PFSK-1 (cell line): ENCODE measurements around the gene OLFML2A.

Experiments used
- FOXP2 ChIP-seq: optimal IDR thresholded peaks from 2 replicates; pipeline ENCODE3; 2011; ENCODE audit warnings: borderline replicate concordance, control low read depth, inconsistent platforms; ENCODE audit not compliant: insufficient read depth; ENCODE audit errors: extremely low read length, extremely low read depth
- POLR2AphosphoS5 ChIP-seq: IDR thresholded peaks from 2 replicates; pipeline ENCODE4 v1.6.1; 2012; ENCODE audit warnings: low read depth, mild to moderate bottlenecking, control low read depth, low read length, moderate library complexity
- REST ChIP-seq, 2 experiments: IDR thresholded peaks; 2 replicates each; pipeline versions ENCODE4 v1.6.1 to v1.8.0; 2011 to 2012; ENCODE audit warnings: low read depth in 2 of 2, low read length in 2 of 2, control low read depth in 1 of 2, inconsistent platforms in 1 of 2, mild to moderate bottlenecking in 1 of 2, moderate library complexity in 1 of 2; ENCODE audit not compliant: insufficient read depth in 1 of 2
- SIN3A ChIP-seq: IDR thresholded peaks from 2 replicates; pipeline ENCODE4 v1.6.1; 2012; ENCODE audit warnings: mild to moderate bottlenecking, low read length, moderate library complexity, borderline replicate concordance; ENCODE audit not compliant: insufficient read depth
- TAF1 ChIP-seq: IDR thresholded peaks from 2 replicates; pipeline ENCODE4 v1.6.1; 2012; ENCODE audit warnings: low read length, control low read depth, borderline replicate concordance; ENCODE audit not compliant: insufficient read depth

- no peak for TF ChIP-seq TAF1
- no peak for TF ChIP-seq POLR2AphosphoS5
- no peak for TF ChIP-seq REST (IDR thresholded peaks at IDR 0.05; ENCODE audit: insufficient read depth in 1 of 2, low read depth in 2 of 2, low read length in 2 of 2)
- TF ChIP-seq SIN3A: no peak
- TF ChIP-seq FOXP2: no peak
Observed at GRCh38 chr9:124759327-124759726, 17.6 kb upstream of the OLFML2A start.
